Mucosa of descending colon (tissue), 3 donors: ENCODE data around the gene GRK5. TPM values are rescaled to one million over a fixed set of nuclear protein-coding genes. Genes with fewer than 3 reads are reported as not detected.
A peak's percentile ranks its signal among the peaks of the same experiment; 100 is the strongest.
"Not testable (repeated sequence)": the region's sequence is repeated elsewhere in the genome, so short reads cannot be mapped to it uniquely, and the experiment has no call there.

Experiments used
- ATAC-seq: fragments of 200-7000 bp; cut with Tn5 transposase; one replicate; pipeline ENCODE4 v1.9.1; 2020; ENCODE audit warnings: mild to moderate bottlenecking, moderate library complexity
- DNase-seq, 3 donors: peaks; one replicate each; pipeline ENCODE4 v3.0.0-alpha.2; 2020
- H3K36me3 ChIP-seq: fragments of 200-600 bp; one replicate; pipeline ENCODE4 v1.8.0; 2021; ENCODE audit warnings: low read depth, mild to moderate bottlenecking
- H3K4me1 ChIP-seq: fragments of 200-600 bp; one replicate; pipeline ENCODE4 v1.8.0; 2021; ENCODE audit warnings: low read depth, mild to moderate bottlenecking
- H3K4me3 ChIP-seq: fragments of 200-600 bp; one replicate; pipeline ENCODE4 v1.8.0; 2021; ENCODE audit warnings: mild to moderate bottlenecking
- H3K9me3 ChIP-seq: fragments of 200-600 bp; one replicate; pipeline ENCODE4 v1.8.0; 2021; ENCODE audit warnings: mild to moderate bottlenecking
- CTCF ChIP-seq: fragments of 200-600 bp; IDR thresholded peaks from one replicate; pipeline ENCODE4 v1.8.0; 2022; ENCODE audit warnings: antibody characterized with exemption, mild to moderate bottlenecking
- intact Hi-C, 2 donors: fragments of 100-400 bp; cut with DNase I in 1 of 2; cut with micrococcal nuclease in 1 of 2; formaldehyde crosslinking; loops; one replicate each; pipeline versions ENCODE4 v1.11.0 to v1.11.1; 2022; cut with DNase I, micrococcal nuclease
- total RNA-seq, 3 donors: library from RNA; stranded (reverse); fragmentation: NEBNext Ultra II Directional in 2 of 3; extraction: Animal tissue kit (Norgen Biotek cat#: 25700) in 2 of 3; gene quantifications; one replicate each; pipeline versions ENCODE4 v1.2.1 to v1.2.4, GENCODE V29; 2021 to 2023
- donor health status: DM: no; HTN: no; CAD: no; lungs with moderate emphysema.
- donor health status: DM: no; HTN: no; CAD: no.
- donor health status: DM: no; HTN: yes; CAD: no.

GRK5 gene
- total RNA-seq, 3 donors from 2014 or later, result 6.6 to 27.1 (median 8.3) TPM

GRCh38 chr10:119274519-119275045 lies 67.2 kb downstream of the GRK5 start:
- Histone ChIP-seq H3K4me3 (no peak overlapping the region), H3K36me3 (no peaks in the 10 kb centered on the region), H3K4me1 (peaks cover 20% of the 10 kb centered on the region), H3K9me3 (no peaks in the 10 kb centered on the region)
- TF ChIP-seq CTCF, result no peak
- no peak for ATAC-seq
- intact Hi-C loops, result no loop called here
- no peak for DNase-seq

GRCh38 chr10:119275085-119275484 lies 67.7 kb downstream of the GRK5 start:
- ATAC-seq (no peak), DNase-seq (no peak)
- TF ChIP-seq CTCF, result no peak
- Histone ChIP-seq H3K9me3 (no peaks in the 10 kb centered on the region), H3K4me1 (peaks cover 20% of the 10 kb centered on the region), H3K36me3 (no peaks in the 10 kb centered on the region), H3K4me3 (no peak overlapping the region)
- intact Hi-C loops, result no loop called here

DNA sequence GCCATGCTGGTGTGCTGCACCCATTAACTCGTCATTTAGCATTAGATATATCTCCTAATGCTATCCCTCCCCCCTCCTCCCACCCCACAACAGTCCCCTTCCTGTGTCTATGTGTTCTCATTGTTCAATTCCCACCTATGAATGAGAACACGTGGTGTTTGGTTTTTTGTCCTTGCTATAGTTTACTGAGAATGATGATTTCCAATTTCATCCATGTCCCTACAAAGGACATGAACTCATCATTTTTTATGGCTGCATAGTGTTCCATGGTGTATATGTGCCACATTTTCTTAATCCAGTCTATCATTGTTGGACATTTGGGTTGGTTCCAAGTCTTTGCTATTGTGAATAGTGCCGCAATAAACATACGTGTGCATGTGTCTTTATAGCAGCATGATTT lies 68.8 kb downstream of the GRK5 start:
- ATAC-seq, H3K36me3 ChIP-seq, H3K4me3 ChIP-seq, DNase-seq, intact Hi-C loops, H3K4me1 ChIP-seq, H3K9me3 ChIP-seq: not testable (repeated sequence)

DNA sequence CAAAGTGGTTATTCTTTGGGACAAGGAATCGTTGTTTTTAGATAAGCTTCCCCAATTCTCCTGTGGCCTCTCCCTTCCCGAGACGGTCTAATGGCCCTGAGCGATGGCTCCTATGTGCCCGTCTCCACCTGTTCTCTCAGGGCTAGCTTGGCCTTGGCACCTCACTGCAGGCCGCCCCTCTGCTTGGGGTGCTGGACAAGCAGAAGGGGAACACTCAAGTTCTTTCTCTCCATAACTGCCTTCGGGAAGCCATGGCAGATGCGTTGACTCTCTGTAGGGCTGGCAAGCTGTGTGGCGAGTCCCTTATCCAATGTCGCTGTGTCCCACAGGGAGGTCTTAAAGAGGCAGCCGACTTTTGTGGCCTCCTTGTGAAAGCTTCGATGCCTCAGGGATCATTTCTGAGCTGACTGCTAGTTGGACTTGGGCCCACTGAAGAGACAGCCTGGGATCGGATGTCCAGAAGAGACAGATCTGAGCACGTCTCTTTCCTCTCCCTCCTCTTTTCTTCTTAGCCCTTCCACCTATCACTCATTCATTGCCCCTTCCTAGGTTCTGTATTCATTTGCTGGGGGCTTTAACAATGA lies 70.8 kb downstream of the GRK5 start:
- Histone ChIP-seq H3K36me3 (no peaks in the 10 kb centered on the region), H3K4me1 (no peaks in the 10 kb centered on the region), H3K4me3 (no peak overlapping the region), H3K9me3 (no peaks in the 10 kb centered on the region)
- intact Hi-C loops, result no loop called here
- TF ChIP-seq CTCF, result no peak
- ATAC-seq (no peak), DNase-seq (no peak)

GRCh38 chr10:119279441-119279840 lies 72.1 kb downstream of the GRK5 start:
- H3K4me1 ChIP-seq, result peaks cover 2% of the 10 kb centered on the region
- DNase-seq (no peak), ATAC-seq (no peak)
- intact Hi-C loops, result no loop called here
- no peak overlapping the region for H3K4me3 ChIP-seq
- no peaks in the 10 kb centered on the region for H3K9me3 ChIP-seq
- H3K36me3 ChIP-seq, result no peaks in the 10 kb centered on the region
- no peak for TF ChIP-seq CTCF

GRCh38 chr10:119281581-119282071 lies 74.3 kb downstream of the GRK5 start:
- peak in 1 of 3 donors; percentile 49 for DNase-seq
- Histone ChIP-seq H3K4me3 (no peak overlapping the region), H3K9me3 (no peaks in the 10 kb centered on the region), H3K4me1 (peaks cover 2% of the 10 kb centered on the region), H3K36me3 (no peaks in the 10 kb centered on the region)
- no peak for ATAC-seq
- intact Hi-C loops, result no loop called here
- TF ChIP-seq CTCF, result no peak
